OCI-LY1 (cell line): Measurements from ENCODE around the gene ZSWIM8.
A peak's percentile ranks its signal among the peaks of the same experiment; 100 is the strongest.
"Not testable (repeated sequence)": the region's sequence is repeated elsewhere in the genome, so short reads cannot be mapped to it uniquely, and the experiment has no call there.

Source experiments
- H2AFZ ChIP-seq: fragments of 200-600 bp; sonication (generic), shearing (Covaris generic); 2 replicates; pipeline ENCODE4 v1.6.0; 2014; ENCODE audit warnings: antibody characterized with exemption, mild to moderate bottlenecking, low read length
- H3F3A ChIP-seq: fragments of 200-600 bp; sonication (generic), shearing (Covaris generic); 2 replicates; pipeline ENCODE4 v1.6.0; 2014; ENCODE audit warnings: mild to moderate bottlenecking, antibody characterized with exemption, low read length, moderate library complexity; ENCODE audit not compliant: insufficient read depth
- H3K27ac ChIP-seq: fragments of 200-600 bp; sonication (generic); 2 replicates; pipeline ENCODE4 v1.5.1; 2014; ENCODE audit warnings: low read length, mixed run types, mild to moderate bottlenecking, low read depth; ENCODE audit not compliant: poor library complexity, severe bottlenecking
- H3K27me3 ChIP-seq: fragments of 200-600 bp; sonication (generic); 2 replicates; pipeline ENCODE4 v1.6.0; 2014; ENCODE audit warnings: antibody characterized with exemption, mild to moderate bottlenecking, low read length, moderate library complexity; ENCODE audit not compliant: insufficient read depth
- H3K36me3 ChIP-seq: fragments of 200-600 bp; sonication (generic); 2 replicates; pipeline ENCODE4 v1.6.1; 2014; ENCODE audit warnings: mild to moderate bottlenecking, antibody characterized with exemption, low read length, moderate library complexity, mixed read lengths; ENCODE audit not compliant: insufficient read depth
- H3K4me1 ChIP-seq: fragments of 200-600 bp; sonication (generic); 2 replicates; pipeline ENCODE4 v1.5.1; 2014; ENCODE audit warnings: mild to moderate bottlenecking, low read length, moderate library complexity; ENCODE audit not compliant: insufficient read depth, severe bottlenecking
- H3K4me2 ChIP-seq: fragments of 200-600 bp; sonication (generic), shearing (Covaris generic); 2 replicates; pipeline ENCODE4 v1.6.1; 2014; ENCODE audit warnings: low read length
- H3K4me3 ChIP-seq: fragments of 200-600 bp; sonication (generic); 2 replicates; pipeline ENCODE4 v1.5.1; 2014; ENCODE audit warnings: low read length, low read depth, mild to moderate bottlenecking, mixed read lengths; ENCODE audit not compliant: poor library complexity, severe bottlenecking
- H3K79me2 ChIP-seq: fragments of 200-600 bp; shearing (Covaris generic); 2 replicates; pipeline ENCODE4 v1.6.1; 2016; ENCODE audit warnings: mixed run types, low read length, mixed read lengths; ENCODE audit not compliant: insufficient read depth
- H3K9ac ChIP-seq: fragments of 200-600 bp; sonication (generic), shearing (Covaris generic); 2 replicates; pipeline ENCODE4 v1.6.1; 2014; ENCODE audit warnings: mild to moderate bottlenecking, low read length, mixed read lengths
- H3K9me2 ChIP-seq: fragments of 200-600 bp; sonication (generic), shearing (Covaris generic); 2 replicates; pipeline ENCODE4 v1.6.1; 2014; ENCODE audit warnings: low read depth, mild to moderate bottlenecking, low read length, mixed read lengths
- H3K9me3 ChIP-seq: fragments of 200-600 bp; shearing (Covaris generic); 2 replicates; pipeline ENCODE4 v1.6.1; 2014; ENCODE audit warnings: low read length, mixed read lengths
- H4K20me1 ChIP-seq: fragments of 200-600 bp; sonication (generic), shearing (Covaris generic); 2 replicates; pipeline ENCODE4 v1.6.0; 2016; ENCODE audit warnings: mild to moderate bottlenecking, low read length; ENCODE audit not compliant: insufficient read depth
- EZH2 ChIP-seq: fragments of 200-600 bp; sonication (generic), shearing (Covaris generic); IDR thresholded peaks from 2 replicates; pipeline ENCODE4 v1.8.0; 2017; ENCODE audit warnings: borderline replicate concordance, mixed run types, mild to moderate bottlenecking, antibody characterized with exemption, low read length, moderate library complexity, mixed read lengths
- TF ChIP-seq, protein P1 (sequence below): fragments of 200-600 bp; sonication (generic), shearing (Covaris generic); IDR thresholded peaks from 2 replicates; pipeline ENCODE4 v1.5.1; 2017; ENCODE audit warnings: mild to moderate bottlenecking, antibody characterized with exemption, low read length, moderate library complexity, mixed read lengths

ZSWIM8 gene

DNA sequence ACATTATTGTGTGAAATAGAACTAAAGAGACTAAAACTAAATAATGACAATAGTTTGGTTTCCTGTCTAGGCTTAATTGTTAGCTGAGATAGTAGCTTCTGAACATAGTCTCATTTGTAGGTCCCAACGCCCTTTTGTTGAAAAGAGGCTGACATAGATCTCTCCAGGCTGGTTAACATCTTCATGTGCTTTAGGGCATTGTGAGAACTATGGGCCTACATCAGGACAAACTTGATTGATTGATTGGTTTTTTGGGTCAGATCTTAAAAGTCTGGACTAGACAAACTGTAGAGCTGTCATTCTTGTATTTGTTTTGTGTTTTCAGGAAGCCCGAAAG lies 2.7 kb upstream of the ZSWIM8 start:
- Histone ChIP-seq H3K27me3 (no peaks in the 10 kb centered on the region), H3K9ac (peak overlapping the region; percentile 79), H3K36me3 (peaks cover 19% of the 10 kb centered on the region; the same call in 1 of the 2 replicates), H3K27ac (no peak overlapping the region), H3K4me3 (peak overlapping the region; percentile 82), H3K79me2 (peaks cover 32% of the 10 kb centered on the region), H3K9me3 (no peaks in the 10 kb centered on the region), H4K20me1 (no peaks in the 10 kb centered on the region), H3K9me2 (no peaks in the 10 kb centered on the region), H2AFZ (no peak overlapping the region), H3K4me2 (peak overlapping the region; percentile 98), H3K4me1 (peaks cover 54% of the 10 kb centered on the region), H3F3A (0 out of 2 replicates have a peak, but pooled peaks cover 4% of the 10 kb centered on the region)
- TF ChIP-seq EZH2, result no peak
- TF ChIP-seq, protein P1, sequence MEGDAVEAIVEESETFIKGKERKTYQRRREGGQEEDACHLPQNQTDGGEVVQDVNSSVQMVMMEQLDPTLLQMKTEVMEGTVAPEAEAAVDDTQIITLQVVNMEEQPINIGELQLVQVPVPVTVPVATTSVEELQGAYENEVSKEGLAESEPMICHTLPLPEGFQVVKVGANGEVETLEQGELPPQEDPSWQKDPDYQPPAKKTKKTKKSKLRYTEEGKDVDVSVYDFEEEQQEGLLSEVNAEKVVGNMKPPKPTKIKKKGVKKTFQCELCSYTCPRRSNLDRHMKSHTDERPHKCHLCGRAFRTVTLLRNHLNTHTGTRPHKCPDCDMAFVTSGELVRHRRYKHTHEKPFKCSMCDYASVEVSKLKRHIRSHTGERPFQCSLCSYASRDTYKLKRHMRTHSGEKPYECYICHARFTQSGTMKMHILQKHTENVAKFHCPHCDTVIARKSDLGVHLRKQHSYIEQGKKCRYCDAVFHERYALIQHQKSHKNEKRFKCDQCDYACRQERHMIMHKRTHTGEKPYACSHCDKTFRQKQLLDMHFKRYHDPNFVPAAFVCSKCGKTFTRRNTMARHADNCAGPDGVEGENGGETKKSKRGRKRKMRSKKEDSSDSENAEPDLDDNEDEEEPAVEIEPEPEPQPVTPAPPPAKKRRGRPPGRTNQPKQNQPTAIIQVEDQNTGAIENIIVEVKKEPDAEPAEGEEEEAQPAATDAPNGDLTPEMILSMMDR, result no peak

DNA sequence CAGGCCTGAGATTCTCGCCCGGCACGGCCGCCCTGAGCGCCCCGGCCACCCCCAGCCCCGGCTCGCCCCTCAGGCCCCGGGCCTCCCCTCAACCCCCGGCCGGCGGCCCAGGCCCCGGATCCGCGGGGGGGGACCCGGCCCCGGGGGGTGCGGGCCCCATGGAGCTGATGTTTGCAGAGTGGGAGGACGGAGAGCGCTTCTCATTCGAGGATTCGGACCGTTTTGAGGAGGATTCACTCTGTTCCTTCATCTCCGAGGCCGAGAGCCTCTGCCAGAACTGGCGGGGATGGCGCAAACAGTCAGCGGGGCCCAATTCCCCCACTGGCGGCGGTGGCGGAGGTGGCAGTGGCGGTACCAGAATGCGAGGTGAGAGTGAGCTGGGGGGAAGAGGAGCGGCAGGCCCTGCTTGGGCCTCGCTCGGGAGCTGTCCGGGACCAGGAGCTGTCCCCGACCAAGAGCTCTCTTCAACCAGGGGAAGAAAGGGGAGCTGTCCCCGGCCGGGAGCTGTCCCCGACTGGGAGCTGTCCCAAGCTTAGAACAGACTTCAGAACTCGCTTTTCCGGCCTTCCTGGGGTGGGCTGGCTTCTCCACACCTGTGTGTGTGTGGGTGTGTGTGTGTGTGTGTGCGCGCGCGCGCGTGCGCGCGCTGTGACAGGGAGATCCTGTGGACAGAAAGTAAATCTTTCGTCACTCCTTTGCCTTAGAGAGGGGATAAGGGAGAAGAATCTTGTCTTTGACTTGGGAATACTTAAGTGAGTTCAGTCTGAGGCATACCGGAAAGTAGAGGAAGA lies 510 bp downstream of the ZSWIM8 start:
- TF ChIP-seq EZH2, result no peak
- TF ChIP-seq, protein P1, result no peak; the same call in 1 of the 2 replicates
- H3K79me2 ChIP-seq, result peaks cover 32% of the 10 kb centered on the region
- H3K9me2 ChIP-seq, result no peaks in the 10 kb centered on the region
- no peaks in the 10 kb centered on the region for H3F3A ChIP-seq
- H4K20me1 ChIP-seq, result no peaks in the 10 kb centered on the region
- no peaks in the 10 kb centered on the region for H3K9me3 ChIP-seq
- peak overlapping the region; percentile 12 for H3K27ac ChIP-seq
- peak overlapping the region; percentile 77 for H3K4me3 ChIP-seq
- H2AFZ ChIP-seq, result no peak overlapping the region
- no peaks in the 10 kb centered on the region for H3K27me3 ChIP-seq
- H3K36me3 ChIP-seq, result peaks cover 20% of the 10 kb centered on the region
- H3K4me2 ChIP-seq, result peak overlapping the region; percentile 67
- peak overlapping the region; percentile 79 for H3K9ac ChIP-seq
- H3K4me1 ChIP-seq, result peaks cover 39% of the 10 kb centered on the region

DNA sequence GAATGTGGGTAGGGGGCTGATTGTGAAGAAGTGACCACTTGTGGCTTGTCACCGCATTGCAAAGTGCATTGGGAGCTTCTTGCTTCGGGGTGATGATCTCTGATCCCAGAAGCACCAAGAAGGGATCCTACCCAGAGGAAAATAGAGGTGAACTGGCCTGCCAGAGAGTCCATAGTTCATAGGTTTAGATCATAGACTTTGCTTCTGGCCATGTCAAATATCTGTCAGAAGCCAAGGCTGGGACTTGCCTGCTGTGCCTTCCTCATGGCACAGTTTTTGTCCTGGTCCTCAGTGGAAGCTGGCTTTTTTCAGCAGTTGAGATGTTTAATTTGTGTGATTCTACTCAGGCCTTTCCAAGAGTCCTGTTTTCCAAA lies 1.1 kb downstream of the ZSWIM8 start:
- H3K9ac ChIP-seq, result peak overlapping the region; percentile 79
- H3K4me3 ChIP-seq, result peak overlapping the region; percentile 77
- H3K9me2 ChIP-seq, result no peaks in the 10 kb centered on the region
- no peaks in the 10 kb centered on the region for H3K9me3 ChIP-seq
- H3K4me1 ChIP-seq, result peaks cover 35% of the 10 kb centered on the region
- no peaks in the 10 kb centered on the region for H3F3A ChIP-seq
- H3K27ac ChIP-seq, result no peak overlapping the region
- H3K79me2 ChIP-seq, result peaks cover 29% of the 10 kb centered on the region
- H4K20me1 ChIP-seq, result no peaks in the 10 kb centered on the region
- no peak overlapping the region for H2AFZ ChIP-seq
- H3K4me2 ChIP-seq, result peak overlapping the region; percentile 67
- H3K27me3 ChIP-seq, result no peaks in the 10 kb centered on the region
- TF ChIP-seq, protein P1, result no peak
- TF ChIP-seq EZH2, result no peak
- H3K36me3 ChIP-seq, result peaks cover 26% of the 10 kb centered on the region

DNA sequence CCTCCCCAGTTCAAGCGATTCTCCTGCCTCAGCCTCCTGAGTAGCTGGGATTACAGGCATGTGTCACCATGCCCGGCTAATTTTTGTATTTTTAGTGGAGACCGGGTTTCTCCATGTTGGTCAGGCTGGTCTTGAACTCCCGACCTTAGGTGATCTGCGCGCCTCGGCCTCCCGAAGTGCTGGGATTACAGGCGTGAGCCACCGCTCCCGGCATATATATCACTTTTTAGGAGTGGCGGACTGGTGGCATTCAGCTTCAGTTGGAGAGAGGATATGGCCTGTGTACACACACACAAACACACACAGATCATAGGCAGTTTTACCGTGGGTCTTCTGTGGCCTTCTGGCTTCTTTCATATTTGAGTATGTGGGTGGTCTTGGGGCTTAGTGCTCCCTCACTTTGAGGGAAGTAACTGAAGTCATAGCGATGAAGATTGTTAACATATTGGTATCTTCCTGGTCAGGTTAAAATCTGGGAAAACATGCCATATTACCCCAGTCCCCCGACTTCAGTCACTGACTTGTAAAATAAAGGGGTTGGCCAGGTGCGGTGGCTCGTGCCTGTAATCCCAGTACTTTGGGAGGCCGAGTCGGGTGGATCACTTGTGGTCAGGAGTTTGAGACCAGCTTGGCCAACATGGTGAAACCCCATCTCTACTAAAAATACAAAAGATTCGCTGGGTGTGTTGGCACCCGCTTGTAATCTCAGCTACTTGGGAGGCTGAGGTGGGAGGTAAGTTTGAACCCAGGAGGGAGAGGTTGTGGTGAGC lies 1.8 kb downstream of the ZSWIM8 start:
- H3K9ac ChIP-seq, H2AFZ ChIP-seq, H3F3A ChIP-seq, H4K20me1 ChIP-seq, H3K9me2 ChIP-seq, H3K4me2 ChIP-seq, H3K27ac ChIP-seq, H3K27me3 ChIP-seq, H3K9me3 ChIP-seq, H3K4me3 ChIP-seq: not testable (repeated sequence)
- Histone ChIP-seq H3K4me1 (peaks cover 35% of the 10 kb centered on the region), H3K79me2 (peaks cover 25% of the 10 kb centered on the region), H3K36me3 (peaks cover 33% of the 10 kb centered on the region)
